MM.1S (cell line): Measurements from ENCODE around the gene BEAN1.

Source experiments
- DNase-seq: peaks from one replicate; pipeline ENCODE4 v3.0.0-alpha.2; 2015
- H2AFZ ChIP-seq: fragments of 300-600 bp; sonication (generic); 2 replicates; pipeline ENCODE4 v1.6.0; 2016; ENCODE audit warnings: antibody characterized with exemption, low read length
- H3F3A ChIP-seq: fragments of 300-600 bp; sonication (generic); 2 replicates; pipeline ENCODE4 v1.6.1; 2016; ENCODE audit warnings: mild to moderate bottlenecking, antibody characterized with exemption, low read length, moderate library complexity, mixed read lengths; ENCODE audit not compliant: insufficient read depth
- H3K27ac ChIP-seq: fragments of 300-600 bp; sonication (generic); 2 replicates; pipeline ENCODE4 v1.5.1; 2016; ENCODE audit warnings: mild to moderate bottlenecking, low read length
- H3K27me3 ChIP-seq: fragments of 300-600 bp; sonication (generic); replicated peaks from 2 replicates; pipeline ENCODE4 v1.6.0; 2016; ENCODE audit warnings: low read length; ENCODE audit not compliant: insufficient read depth
- H3K36me3 ChIP-seq: fragments of 300-600 bp; sonication (generic); replicated peaks from 2 replicates; pipeline ENCODE4 v1.6.1; 2016; ENCODE audit warnings: mild to moderate bottlenecking, low read length, mixed read lengths; ENCODE audit not compliant: insufficient read depth
- H3K4me1 ChIP-seq: fragments of 300-600 bp; sonication (generic); 2 replicates; pipeline ENCODE4 v1.6.1; 2016; ENCODE audit warnings: low read length, mixed read lengths
- H3K4me2 ChIP-seq: fragments of 300-600 bp; sonication (generic); 2 replicates; pipeline ENCODE4 v1.6.0; 2016; ENCODE audit warnings: low read depth, low read length
- H3K4me3 ChIP-seq: fragments of 300-600 bp; sonication (generic); 2 replicates; pipeline ENCODE4 v1.5.1; 2016; ENCODE audit warnings: low read length, mixed read lengths
- H3K79me2 ChIP-seq: fragments of 300-600 bp; sonication (generic); 2 replicates; pipeline ENCODE4 v1.6.1; 2016; ENCODE audit warnings: mixed run types, low read length, mixed read lengths
- H3K9ac ChIP-seq: fragments of 300-600 bp; sonication (generic); 2 replicates; pipeline ENCODE4 v1.6.1; 2016; ENCODE audit warnings: low read length, mixed read lengths
- H3K9me2 ChIP-seq: fragments of 300-600 bp; sonication (generic); replicated peaks from 2 replicates; pipeline ENCODE4 v1.6.1; 2016; ENCODE audit warnings: mild to moderate bottlenecking, low read length, mixed read lengths; ENCODE audit not compliant: insufficient read depth
- H3K9me3 ChIP-seq: fragments of 300-600 bp; sonication (generic); replicated peaks from 2 replicates; pipeline ENCODE4 v1.6.1; 2016; ENCODE audit warnings: mild to moderate bottlenecking, low read length, mixed read lengths; ENCODE audit not compliant: insufficient read depth
- H4K20me1 ChIP-seq: fragments of 300-600 bp; sonication (generic); 2 replicates; pipeline ENCODE4 v1.6.1; 2016; ENCODE audit warnings: mild to moderate bottlenecking, low read length, moderate library complexity, mixed read lengths; ENCODE audit not compliant: insufficient read depth
- CTCF ChIP-seq: fragments of 300-600 bp; sonication (generic); IDR thresholded peaks from 2 replicates; pipeline ENCODE4 v1.5.1; 2016; ENCODE audit warnings: antibody characterized with exemption, low read length, mixed read lengths
- EZH2 ChIP-seq: fragments of 300-600 bp; sonication (generic); optimal IDR thresholded peaks from 2 replicates; pipeline ENCODE3; 2017; ENCODE audit warnings: low read depth, mild to moderate bottlenecking, antibody characterized with exemption, low read length, mixed read lengths
- EZH2phosphoT487 ChIP-seq: fragments of 300-600 bp; sonication (generic); IDR thresholded peaks from 2 replicates; pipeline ENCODE4 v1.6.1; 2018; ENCODE audit warnings: antibody characterized with exemption, low read length

The BEAN1 gene

GRCh38 chr16:66523861-66524354 is 96.8 kb downstream of the BEAN1 start:
- Histone ChIP-seq H3K79me2 (peaks cover 17% of the 10 kb centered on the region), H3K9me2 (no peaks in the 10 kb centered on the region), H3K27me3 (no peaks in the 10 kb centered on the region), H3F3A (peaks cover 54% of the 10 kb centered on the region), H3K27ac (peak overlapping the region; percentile 92), H3K4me2 (peak overlapping the region; percentile 77; the same call in 1 of the 2 replicates), H3K4me3 (no peak overlapping the region), H2AFZ (no peak overlapping the region), H3K36me3 (no peaks in the 10 kb centered on the region), H3K9me3 (no peaks in the 10 kb centered on the region), H3K4me1 (peaks cover 72% of the 10 kb centered on the region), H4K20me1 (no peaks in the 10 kb centered on the region), H3K9ac (peak overlapping the region; percentile 66)
- no peak for TF ChIP-seq EZH2
- TF ChIP-seq CTCF = no peak
- no peak for TF ChIP-seq EZH2phosphoT487
- peak; percentile 90 for DNase-seq

- Histone ChIP-seq H2AFZ (no peak overlapping the region), H4K20me1 (no peaks in the 10 kb centered on the region), H3K9me2 (no peaks in the 10 kb centered on the region), H3K27ac (peak overlapping the region; percentile 92), H3K4me2 (peak overlapping the region; percentile 52), H3K9me3 (no peaks in the 10 kb centered on the region), H3K36me3 (no peaks in the 10 kb centered on the region), H3K4me1 (peaks cover 69% of the 10 kb centered on the region), H3F3A (peaks cover 54% of the 10 kb centered on the region), H3K4me3 (no peak overlapping the region; the same call in 1 of the 2 replicates), H3K79me2 (peaks cover 13% of the 10 kb centered on the region), H3K27me3 (no peaks in the 10 kb centered on the region), H3K9ac (peak overlapping the region; percentile 66)
- peak; percentile 90 for DNase-seq
- TF ChIP-seq EZH2phosphoT487 (no peak), CTCF (peak; percentile 47), EZH2 (no peak)
These were observed 97.6 kb downstream of the BEAN1 start for GRCh38 chr16:66524601-66525164.

GRCh38 chr16:66525396-66526180 is 98.5 kb downstream of the BEAN1 start:
- Histone ChIP-seq H3K9me2 (no peaks in the 10 kb centered on the region), H3K36me3 (no peaks in the 10 kb centered on the region), H3K4me1 (peaks cover 60% of the 10 kb centered on the region), H3K4me2 (peak overlapping the region; percentile 52), H2AFZ (no peak overlapping the region), H3K27ac (peak overlapping the region; percentile 92), H3K9me3 (no peaks in the 10 kb centered on the region), H3K79me2 (peaks cover 9% of the 10 kb centered on the region), H3K27me3 (no peaks in the 10 kb centered on the region), H3K4me3 (no peak overlapping the region), H3K9ac (peak overlapping the region; percentile 66), H3F3A (peaks cover 47% of the 10 kb centered on the region), H4K20me1 (no peaks in the 10 kb centered on the region)
- no peak for DNase-seq
- TF ChIP-seq CTCF (no peak), EZH2 (no peak), EZH2phosphoT487 (no peak)
